ENCODE measurements around the gene NHSL2. TPM values are rescaled to one million over a fixed set of nuclear protein-coding genes. Genes with fewer than 3 reads are reported as not detected.

NHSL2 gene
- total RNA-seq, 1 donor from 2014 or later, result 4.7 TPM

- no peak overlapping the region for H3K9ac ChIP-seq (ENCODE audit: low read depth in 1 of 3, low read length in 3 of 3)
- no peak overlapping the region for H3K4me3 ChIP-seq (ENCODE audit: low read length in 3 of 3)
- no peaks in the 10 kb centered on the region for H3K36me3 ChIP-seq (ENCODE audit: control insufficient read depth in 3 of 3, insufficient read depth in 3 of 3, low read length in 3 of 3)
- no peaks in the 10 kb centered on the region for H3K9me3 ChIP-seq (ENCODE audit: control insufficient read depth in 3 of 3, low read length in 3 of 3)
- peak overlapping the region; percentile 12 for H3K27ac ChIP-seq (ENCODE audit: low read depth, low read length)
- no peaks in the 10 kb centered on the region for H3K27me3 ChIP-seq (ENCODE audit: control insufficient read depth in 3 of 3, insufficient read depth in 3 of 3, low read length in 3 of 3)
- peaks cover 0 to 6% (median 2%) of the 10 kb centered on the region in 3 donors for H3K4me1 ChIP-seq (ENCODE audit: control insufficient read depth in 3 of 3, insufficient read depth in 3 of 3, low read length in 3 of 3)
Observed at GRCh38 chrX:72114807-72115206, 204.2 kb downstream of the NHSL2 start.

DNA sequence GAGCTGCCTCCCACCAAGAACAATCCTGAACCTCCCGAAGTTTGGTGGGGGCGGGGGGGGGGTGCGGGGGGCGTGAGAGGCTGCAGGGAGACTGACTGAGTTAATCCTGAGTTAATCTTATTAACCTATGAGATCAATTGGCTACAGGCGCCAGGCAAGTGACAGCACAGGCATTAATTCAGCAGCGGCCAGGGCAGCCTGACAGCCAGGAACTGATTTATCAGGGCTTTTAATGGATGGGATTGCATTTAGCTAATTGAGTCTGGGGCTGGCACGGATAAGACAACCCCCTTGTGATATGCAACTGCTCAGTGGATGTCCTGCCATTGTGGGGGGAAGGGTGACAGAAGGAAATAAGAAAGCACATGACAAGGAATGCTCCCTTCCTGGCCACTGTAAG is 204.7 kb downstream of the NHSL2 start:
- Histone ChIP-seq H3K27me3 (ENCODE audit: control insufficient read depth in 3 of 3, insufficient read depth in 3 of 3, low read length in 3 of 3) (no peaks in the 10 kb centered on the region), H3K27ac (ENCODE audit: low read depth, low read length) (no peak overlapping the region), H3K9ac (ENCODE audit: low read depth in 1 of 3, low read length in 3 of 3) (no peak overlapping the region), H3K9me3 (ENCODE audit: control insufficient read depth in 3 of 3, low read length in 3 of 3) (no peaks in the 10 kb centered on the region), H3K4me3 (ENCODE audit: low read length in 3 of 3) (no peak overlapping the region), H3K4me1 (ENCODE audit: control insufficient read depth in 3 of 3, insufficient read depth in 3 of 3, low read length in 3 of 3) (peaks cover 0 to 6% (median 2%) of the 10 kb centered on the region in 3 donors), H3K36me3 (ENCODE audit: control insufficient read depth in 3 of 3, insufficient read depth in 3 of 3, low read length in 3 of 3) (no peaks in the 10 kb centered on the region)

DNA sequence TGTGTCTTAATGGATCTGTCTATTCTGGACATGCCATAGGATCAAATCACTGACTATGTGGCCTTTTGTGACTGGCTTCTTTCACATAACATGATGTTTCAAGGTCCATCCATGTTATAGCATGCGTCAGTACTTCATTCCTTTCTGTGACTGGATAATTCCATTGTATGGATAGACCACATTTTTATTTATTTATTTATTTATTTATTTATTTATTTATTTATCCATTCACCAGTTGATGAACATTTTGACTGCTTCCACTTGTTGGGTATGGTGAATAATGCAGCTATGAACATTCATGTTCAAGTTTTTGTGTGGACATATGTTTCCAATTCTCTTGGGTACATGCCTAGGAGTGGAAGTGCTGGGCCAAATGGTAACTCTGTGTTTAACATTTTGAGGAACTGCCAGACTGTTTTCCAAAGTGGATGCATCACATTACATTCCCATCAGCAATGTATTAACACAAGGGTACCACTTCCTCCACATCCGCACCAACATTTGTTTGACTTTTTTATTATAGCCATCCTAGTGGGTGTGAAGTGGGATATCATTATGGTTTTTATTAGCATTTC is 207.1 kb downstream of the NHSL2 start:
- H3K9me3 ChIP-seq (ENCODE audit: control insufficient read depth in 3 of 3, low read length in 3 of 3), result no peaks in the 10 kb centered on the region
- no peak overlapping the region for H3K9ac ChIP-seq (ENCODE audit: low read depth in 1 of 3, low read length in 3 of 3)
- no peak overlapping the region for H3K27ac ChIP-seq (ENCODE audit: low read depth, low read length)
- peaks cover 8 to 14% (median 11%) of the 10 kb centered on the region in 3 donors for H3K4me1 ChIP-seq (ENCODE audit: control insufficient read depth in 3 of 3, insufficient read depth in 3 of 3, low read length in 3 of 3)
- no peaks in the 10 kb centered on the region for H3K36me3 ChIP-seq (ENCODE audit: control insufficient read depth in 3 of 3, insufficient read depth in 3 of 3, low read length in 3 of 3)
- H3K4me3 ChIP-seq (ENCODE audit: low read length in 3 of 3), result no peak overlapping the region
- H3K27me3 ChIP-seq (ENCODE audit: control insufficient read depth in 3 of 3, insufficient read depth in 3 of 3, low read length in 3 of 3), result no peaks in the 10 kb centered on the region

GRCh38 chrX:72120837-72121236 is 210.2 kb downstream of the NHSL2 start:
- Histone ChIP-seq H3K4me1 (ENCODE audit: control insufficient read depth in 3 of 3, insufficient read depth in 3 of 3, low read length in 3 of 3) (peaks cover 29 to 31% (median 31%) of the 10 kb centered on the region in 3 donors), H3K27me3 (ENCODE audit: control insufficient read depth in 3 of 3, insufficient read depth in 3 of 3, low read length in 3 of 3) (peaks cover 0 to 9% (median 0%) of the 10 kb centered on the region in 3 donors), H3K36me3 (ENCODE audit: control insufficient read depth in 3 of 3, insufficient read depth in 3 of 3, low read length in 3 of 3) (no peaks in the 10 kb centered on the region), H3K9me3 (ENCODE audit: control insufficient read depth in 3 of 3, low read length in 3 of 3) (no peaks in the 10 kb centered on the region), H3K9ac (ENCODE audit: low read depth in 1 of 3, low read length in 3 of 3) (no peak overlapping the region), H3K27ac (ENCODE audit: low read depth, low read length) (peak overlapping the region; percentile 58), H3K4me3 (ENCODE audit: low read length in 3 of 3) (no peak overlapping the region)

GRCh38 chrX:72121383-72121782 is 210.7 kb downstream of the NHSL2 start:
- Histone ChIP-seq H3K27me3 (ENCODE audit: control insufficient read depth in 3 of 3, insufficient read depth in 3 of 3, low read length in 3 of 3) (peaks cover 0 to 9% (median 0%) of the 10 kb centered on the region in 3 donors), H3K4me1 (ENCODE audit: control insufficient read depth in 3 of 3, insufficient read depth in 3 of 3, low read length in 3 of 3) (peaks cover 35 to 36% (median 36%) of the 10 kb centered on the region in 3 donors), H3K27ac (ENCODE audit: low read depth, low read length) (peak overlapping the region; percentile 58)

DNA sequence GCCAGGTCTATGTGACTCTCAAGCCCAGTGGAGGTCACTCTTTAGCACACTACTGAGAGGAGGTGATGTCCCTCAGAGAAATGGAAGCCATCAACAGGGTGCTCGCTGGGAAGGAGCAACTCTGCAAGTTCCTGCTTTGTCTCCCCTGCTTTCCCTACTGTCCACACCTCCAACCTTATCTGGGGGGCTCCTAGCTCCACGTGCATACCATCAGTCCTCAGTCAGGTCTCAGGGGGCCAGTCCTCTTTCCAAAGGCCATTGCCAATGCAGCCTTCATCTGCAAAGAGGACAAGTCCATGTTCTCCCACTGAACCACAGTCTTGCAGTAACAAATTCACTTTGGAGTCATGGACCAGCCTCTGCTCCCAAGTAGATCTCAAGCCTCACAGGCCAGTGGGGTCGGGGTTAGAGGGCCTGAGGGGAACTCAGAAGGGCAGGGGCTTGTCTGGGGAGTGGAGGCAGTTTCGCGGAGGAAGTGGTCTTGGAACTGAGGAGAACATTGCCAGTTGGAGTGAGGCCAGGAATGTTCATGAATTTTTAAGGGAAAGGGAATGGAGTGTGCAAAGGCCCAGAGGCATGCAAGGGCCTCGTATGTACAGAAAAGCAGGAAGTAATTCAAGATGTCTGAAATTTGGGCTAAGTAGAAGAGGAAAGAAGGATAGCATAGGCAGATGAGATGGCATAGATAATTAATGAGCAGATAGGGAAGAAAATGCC is 212.1 kb downstream of the NHSL2 start:
- Histone ChIP-seq H3K27me3 (ENCODE audit: control insufficient read depth in 3 of 3, insufficient read depth in 3 of 3, low read length in 3 of 3) (peaks cover 0 to 9% (median 0%) of the 10 kb centered on the region in 3 donors), H3K9me3 (ENCODE audit: control insufficient read depth in 3 of 3, low read length in 3 of 3) (no peaks in the 10 kb centered on the region), H3K27ac (ENCODE audit: low read depth, low read length) (peak overlapping the region; percentile 44), H3K4me1 (ENCODE audit: control insufficient read depth in 3 of 3, insufficient read depth in 3 of 3, low read length in 3 of 3) (peaks cover 36 to 39% (median 38%) of the 10 kb centered on the region in 3 donors), H3K4me3 (ENCODE audit: low read length in 3 of 3) (no peak overlapping the region), H3K36me3 (ENCODE audit: control insufficient read depth in 3 of 3, insufficient read depth in 3 of 3, low read length in 3 of 3) (no peaks in the 10 kb centered on the region), H3K9ac (ENCODE audit: low read depth in 1 of 3, low read length in 3 of 3) (no peak overlapping the region)

More at GRCh38 chrX:72121383-72121782, 210.7 kb downstream of the NHSL2 start:
- no peaks in the 10 kb centered on the region for H3K36me3 ChIP-seq (ENCODE audit: control insufficient read depth in 3 of 3, insufficient read depth in 3 of 3, low read length in 3 of 3)
- H3K9ac ChIP-seq (ENCODE audit: low read depth in 1 of 3, low read length in 3 of 3), result no peak overlapping the region
- H3K9me3 ChIP-seq (ENCODE audit: control insufficient read depth in 3 of 3, low read length in 3 of 3), result no peaks in the 10 kb centered on the region
- no peak overlapping the region for H3K4me3 ChIP-seq (ENCODE audit: low read length in 3 of 3)

GRCh38 chrX:72123471-72124185 is 213.0 kb downstream of the NHSL2 start:
- H3K36me3 ChIP-seq (ENCODE audit: control insufficient read depth in 3 of 3, insufficient read depth in 3 of 3, low read length in 3 of 3), result no peaks in the 10 kb centered on the region
- peak overlapping the region; percentile 44 for H3K27ac ChIP-seq (ENCODE audit: low read depth, low read length)
- H3K4me1 ChIP-seq (ENCODE audit: control insufficient read depth in 3 of 3, insufficient read depth in 3 of 3, low read length in 3 of 3), result peaks cover 36 to 39% (median 38%) of the 10 kb centered on the region in 3 donors
- H3K9ac ChIP-seq (ENCODE audit: low read depth in 1 of 3, low read length in 3 of 3), result no peak overlapping the region
- no peaks in the 10 kb centered on the region for H3K9me3 ChIP-seq (ENCODE audit: control insufficient read depth in 3 of 3, low read length in 3 of 3)
- H3K27me3 ChIP-seq (ENCODE audit: control insufficient read depth in 3 of 3, insufficient read depth in 3 of 3, low read length in 3 of 3), result peaks cover 0 to 9% (median 0%) of the 10 kb centered on the region in 3 donors
- H3K4me3 ChIP-seq (ENCODE audit: low read length in 3 of 3), result no peak overlapping the region

DNA sequence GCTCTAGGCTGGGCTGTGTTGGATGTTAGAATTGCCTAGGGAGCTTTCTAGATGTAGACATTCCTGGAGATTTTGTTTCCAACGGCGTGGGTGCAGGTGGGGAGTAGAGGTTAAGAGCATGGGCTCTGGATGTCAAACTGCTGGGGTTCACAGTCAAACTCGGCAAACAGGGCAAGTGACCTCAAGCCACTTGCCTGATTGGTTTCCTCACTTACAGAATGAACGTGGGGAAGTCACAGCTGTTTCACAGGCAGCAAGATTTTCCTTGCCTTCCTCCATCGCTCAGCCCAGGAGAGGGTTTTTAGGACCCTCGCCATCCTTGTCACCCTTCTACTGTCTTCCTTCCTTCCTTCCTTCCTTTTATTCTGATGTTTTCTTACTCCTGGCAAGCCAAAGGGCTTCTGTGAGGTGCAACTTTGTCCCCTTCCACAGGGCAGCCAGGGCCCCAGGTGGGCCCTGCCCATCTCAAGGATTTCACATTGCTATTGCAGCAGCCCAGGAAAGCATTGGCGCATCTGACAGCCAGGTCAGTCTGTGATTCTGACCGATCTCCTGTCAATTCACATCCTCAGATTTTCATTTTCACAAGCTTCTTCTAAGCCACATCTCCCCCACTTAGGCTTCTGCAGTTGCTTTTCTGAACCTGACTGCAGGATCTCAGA is 214.0 kb downstream of the NHSL2 start:
- Histone ChIP-seq H3K9me3 (ENCODE audit: control insufficient read depth in 3 of 3, low read length in 3 of 3) (no peaks in the 10 kb centered on the region), H3K4me1 (ENCODE audit: control insufficient read depth in 3 of 3, insufficient read depth in 3 of 3, low read length in 3 of 3) (peaks cover 36 to 39% (median 38%) of the 10 kb centered on the region in 3 donors), H3K27me3 (ENCODE audit: control insufficient read depth in 3 of 3, insufficient read depth in 3 of 3, low read length in 3 of 3) (peaks cover 0 to 9% (median 0%) of the 10 kb centered on the region in 3 donors), H3K27ac (ENCODE audit: low read depth, low read length) (peak overlapping the region; percentile 44), H3K4me3 (ENCODE audit: low read length in 3 of 3) (no peak overlapping the region), H3K36me3 (ENCODE audit: control insufficient read depth in 3 of 3, insufficient read depth in 3 of 3, low read length in 3 of 3) (no peaks in the 10 kb centered on the region), H3K9ac (ENCODE audit: low read depth in 1 of 3, low read length in 3 of 3) (no peak overlapping the region)

- Histone ChIP-seq H3K9me3 (ENCODE audit: control insufficient read depth in 3 of 3, low read length in 3 of 3) (no peaks in the 10 kb centered on the region), H3K27ac (ENCODE audit: low read depth, low read length) (peak overlapping the region; percentile 66), H3K36me3 (ENCODE audit: control insufficient read depth in 3 of 3, insufficient read depth in 3 of 3, low read length in 3 of 3) (no peaks in the 10 kb centered on the region), H3K27me3 (ENCODE audit: control insufficient read depth in 3 of 3, insufficient read depth in 3 of 3, low read length in 3 of 3) (peaks cover 0 to 9% (median 0%) of the 10 kb centered on the region in 3 donors), H3K4me3 (ENCODE audit: low read length in 3 of 3) (no peak overlapping the region), H3K4me1 (ENCODE audit: control insufficient read depth in 3 of 3, insufficient read depth in 3 of 3, low read length in 3 of 3) (peaks cover 36 to 39% (median 38%) of the 10 kb centered on the region in 3 donors), H3K9ac (ENCODE audit: low read depth in 1 of 3, low read length in 3 of 3) (no peak overlapping the region)
Observed at GRCh38 chrX:72125331-72126047, 214.8 kb downstream of the NHSL2 start.
